Astrocyte (in vitro differentiated cells and primary cell): ENCODE results near the gene PTPRD. TPM values are rescaled to one million over a fixed set of nuclear protein-coding genes. Genes with fewer than 3 reads are reported as not detected.

ENCODE experiments used
- DNase-seq: peaks from one replicate; pipeline ENCODE4 v3.0.0-alpha.2; 2010; ENCODE audit warnings: low read depth
- FAIRE-seq: peaks from 2 replicates; lab custom pipeline; 2011; peaks lifted over from hg19 to GRCh38; lab: Jason Lieb, UNC
- H2AFZ ChIP-seq: 2 replicates; pipeline ENCODE4 v1.6.0; 2012; ENCODE audit warnings: low read depth, low read length, inconsistent platforms
- H3K27ac ChIP-seq: 2 replicates; pipeline ENCODE4 v1.5.1; 2011; ENCODE audit warnings: low read depth, low read length, inconsistent platforms
- H3K27me3 ChIP-seq: 2 replicates; pipeline ENCODE4 v1.6.0; 2011; ENCODE audit warnings: low read length, inconsistent platforms; ENCODE audit not compliant: insufficient read depth
- H3K36me3 ChIP-seq: 2 replicates; pipeline ENCODE4 v1.5.1; 2011; ENCODE audit warnings: low read length, inconsistent platforms; ENCODE audit not compliant: insufficient read depth
- H3K4me1 ChIP-seq: 2 replicates; pipeline ENCODE4 v1.5.1; 2011; ENCODE audit warnings: low read length, inconsistent platforms; ENCODE audit not compliant: insufficient read depth
- H3K4me2 ChIP-seq: 2 replicates; pipeline ENCODE4 v1.6.0; 2012; ENCODE audit warnings: low read length, inconsistent platforms
- H3K4me3 ChIP-seq: 2 replicates; pipeline ENCODE4 v1.5.1; 2011; ENCODE audit warnings: low read depth, mild to moderate bottlenecking, low read length, inconsistent platforms; ENCODE audit not compliant: insufficient read depth
- H3K79me2 ChIP-seq: 2 replicates; pipeline ENCODE4 v1.6.0; 2012; ENCODE audit warnings: mild to moderate bottlenecking, low read length, inconsistent platforms; ENCODE audit not compliant: insufficient read depth
- H3K9ac ChIP-seq: 2 replicates; pipeline ENCODE4 v1.6.0; 2012; ENCODE audit warnings: mild to moderate bottlenecking, low read length, inconsistent platforms
- H3K9me3 ChIP-seq: 2 replicates; pipeline ENCODE4 v1.5.1; 2012; ENCODE audit warnings: low read depth, mild to moderate bottlenecking, low read length, inconsistent platforms; ENCODE audit not compliant: insufficient read depth
- H4K20me1 ChIP-seq: 2 replicates; pipeline ENCODE4 v1.6.0; 2012; ENCODE audit warnings: low read length, inconsistent platforms; ENCODE audit not compliant: insufficient read depth
- H3K27ac Mint-ChIP-seq: one replicate; pipeline ENCODE4 v1.8.0; 2021; ENCODE audit warnings: mild to moderate bottlenecking, mixed read lengths; ENCODE audit not compliant: unreplicated experiment
- H3K27me3 Mint-ChIP-seq: one replicate; pipeline ENCODE4 v1.8.0; 2021; ENCODE audit warnings: low read depth, mixed read lengths; ENCODE audit not compliant: unreplicated experiment
- H3K36me3 Mint-ChIP-seq: one replicate; pipeline ENCODE4 v1.8.0; 2021; ENCODE audit warnings: low read depth, mixed read lengths; ENCODE audit not compliant: unreplicated experiment
- H3K4me1 Mint-ChIP-seq: one replicate; pipeline ENCODE4 v1.8.0; 2021; ENCODE audit warnings: low read depth, mixed read lengths; ENCODE audit not compliant: unreplicated experiment
- H3K4me3 Mint-ChIP-seq: one replicate; pipeline ENCODE4 v1.8.0; 2021; ENCODE audit warnings: mild to moderate bottlenecking, moderate library complexity, mixed read lengths; ENCODE audit not compliant: unreplicated experiment
- H3K9me3 Mint-ChIP-seq: one replicate; pipeline ENCODE4 v1.8.0; 2021; ENCODE audit warnings: mild to moderate bottlenecking, mixed read lengths; ENCODE audit not compliant: unreplicated experiment
- CTCF ChIP-seq: IDR thresholded peaks from 2 replicates; pipeline ENCODE4 v1.5.1; 2011; ENCODE audit warnings: low read depth, mild to moderate bottlenecking, inconsistent platforms, low read length, moderate library complexity; ENCODE audit not compliant: insufficient read depth
- EZH2 ChIP-seq: IDR thresholded peaks from 2 replicates; pipeline ENCODE4 v1.6.1; 2012; ENCODE audit warnings: mild to moderate bottlenecking, low read length, inconsistent platforms; ENCODE audit not compliant: insufficient read depth
- total RNA-seq: library from RNA; stranded (reverse); gene quantifications from 2 replicates; pipeline ENCODE4 v1.2.1, GENCODE V29; 2021

The PTPRD gene
- total RNA-seq, 1 donor from 2014 or later = 88.1 TPM

- Histone ChIP-seq H4K20me1 (no peaks in the 10 kb centered on the region), H3K4me1 (no peaks in the 10 kb centered on the region), H2AFZ (no peak overlapping the region), H3K79me2 (no peaks in the 10 kb centered on the region), H3K27ac (no peak overlapping the region), H3K4me3 (no peak overlapping the region), H3K9me3 (no peaks in the 10 kb centered on the region), H3K9ac (no peak overlapping the region), H3K36me3 (no peaks in the 10 kb centered on the region), H3K27me3 (no peaks in the 10 kb centered on the region), H3K4me2 (no peak overlapping the region)
- no peak for FAIRE-seq
- TF ChIP-seq EZH2 (no peak), CTCF (no peak)
- H3K36me3 Mint-ChIP-seq = no peaks in the 10 kb centered on the region
- H3K27ac Mint-ChIP-seq = no peak overlapping the region
- H3K27me3 Mint-ChIP-seq = no peaks in the 10 kb centered on the region
- no peaks in the 10 kb centered on the region for H3K9me3 Mint-ChIP-seq
- H3K4me3 Mint-ChIP-seq = no peak overlapping the region
- no peak for DNase-seq
- peaks cover 4% of the 10 kb centered on the region for H3K4me1 Mint-ChIP-seq
Observed at GRCh38 chr9:8901146-8901545, 1711.7 kb downstream of the PTPRD start.

- H3K4me2 ChIP-seq = no peak overlapping the region
- H3K27ac ChIP-seq = no peak overlapping the region
- H3K4me1 ChIP-seq = no peaks in the 10 kb centered on the region
- FAIRE-seq = no peak
- no peak for DNase-seq
- H3K36me3 Mint-ChIP-seq = no peaks in the 10 kb centered on the region
- H3K79me2 ChIP-seq = no peaks in the 10 kb centered on the region
- H3K9me3 Mint-ChIP-seq = no peaks in the 10 kb centered on the region
- no peaks in the 10 kb centered on the region for H3K9me3 ChIP-seq
- H3K4me3 Mint-ChIP-seq = no peak overlapping the region
- TF ChIP-seq CTCF (no peak), EZH2 (no peak)
- peaks cover 2% of the 10 kb centered on the region for H3K27me3 ChIP-seq
- H3K27ac Mint-ChIP-seq = no peak overlapping the region
- H4K20me1 ChIP-seq = no peaks in the 10 kb centered on the region
- H3K9ac ChIP-seq = no peak overlapping the region
- no peaks in the 10 kb centered on the region for H3K36me3 ChIP-seq
- H3K4me3 ChIP-seq = no peak overlapping the region
- no peak overlapping the region for H2AFZ ChIP-seq
- H3K4me1 Mint-ChIP-seq = peaks cover 4% of the 10 kb centered on the region
- no peaks in the 10 kb centered on the region for H3K27me3 Mint-ChIP-seq
Observed at GRCh38 chr9:8899511-8899910, 1713.3 kb downstream of the PTPRD start.

- H3K27ac ChIP-seq = no peak overlapping the region
- no peak overlapping the region for H3K4me3 ChIP-seq
- no peak overlapping the region for H3K9ac ChIP-seq
- no peak for FAIRE-seq
- no peaks in the 10 kb centered on the region for H3K36me3 ChIP-seq
- H3K4me2 ChIP-seq = peak overlapping the region; percentile 39
- H3K27me3 ChIP-seq = peaks cover 2% of the 10 kb centered on the region
- peak; percentile 11 for DNase-seq
- H3K4me1 Mint-ChIP-seq = peaks cover 7% of the 10 kb centered on the region
- no peak overlapping the region for H3K4me3 Mint-ChIP-seq
- no peak overlapping the region for H2AFZ ChIP-seq
- no peaks in the 10 kb centered on the region for H3K79me2 ChIP-seq
- H3K27ac Mint-ChIP-seq = no peak overlapping the region
- TF ChIP-seq EZH2 (no peak), CTCF (peak; percentile 54)
- H3K9me3 Mint-ChIP-seq = no peaks in the 10 kb centered on the region
- no peaks in the 10 kb centered on the region for H4K20me1 ChIP-seq
- no peaks in the 10 kb centered on the region for H3K4me1 ChIP-seq
- no peaks in the 10 kb centered on the region for H3K9me3 ChIP-seq
- H3K36me3 Mint-ChIP-seq = no peaks in the 10 kb centered on the region
- H3K27me3 Mint-ChIP-seq = no peaks in the 10 kb centered on the region
Observed at GRCh38 chr9:8895861-8896224, 1717.0 kb downstream of the PTPRD start.
